Forelimb muscle (tissue), 1 donor: ENCODE measurements around the gene CALCOCO1. TPM values are rescaled to one million over a fixed set of nuclear protein-coding genes. Genes with fewer than 3 reads are reported as not detected.
"Not testable (repeated sequence)": the region's sequence is repeated elsewhere in the genome, so short reads cannot be mapped to it uniquely, and the experiment has no call there.

Source experiments
- DNase-seq: peaks from one replicate; pipeline ENCODE4 v3.0.0-alpha.2; 2013; ENCODE audit warnings: low read depth
- polyA plus RNA-seq: library from polyadenylated mRNA; unstranded; fragments of 120-200 nt; gene quantifications from one replicate; pipeline ENCODE4 v1.2.1, GENCODE V29; 2013; ENCODE audit not compliant: insufficient read length

Gene CALCOCO1
- polyA plus RNA-seq, 1 donor = 80.8 TPM

- no peak for DNase-seq
These were observed 6.0 kb upstream of the CALCOCO1 start for GRCh38 chr12:53733051-53733806.

- no peak for DNase-seq
These were observed 2.4 kb upstream of the CALCOCO1 start for GRCh38 chr12:53729644-53730043.

- DNase-seq = no peak
These were observed 954 bp upstream of the CALCOCO1 start for GRCh38 chr12:53728206-53728605.

- DNase-seq = no peak
These were observed 324 bp downstream of the CALCOCO1 start for GRCh38 chr12:53726946-53727309.

GRCh38 chr12:53726341-53726740 is 911 bp downstream of the CALCOCO1 start:
- DNase-seq = no peak

- no peak for DNase-seq
These were observed 1.4 kb downstream of the CALCOCO1 start for GRCh38 chr12:53725824-53726223.

GRCh38 chr12:53722450-53723041 is 4.7 kb downstream of the CALCOCO1 start:
- DNase-seq = no peak

GRCh38 chr12:53720946-53721345 is 6.3 kb downstream of the CALCOCO1 start:
- DNase-seq = no peak

- DNase-seq = no peak
These were observed 7.6 kb downstream of the CALCOCO1 start for GRCh38 chr12:53719649-53720048.

- DNase-seq = not testable (repeated sequence)
These were observed 8.7 kb downstream of the CALCOCO1 start for GRCh38 chr12:53718567-53718966.

- DNase-seq = no peak
These were observed 9.9 kb downstream of the CALCOCO1 start for GRCh38 chr12:53717319-53717718.

GRCh38 chr12:53714004-53714403 is 13.2 kb downstream of the CALCOCO1 start:
- no peak for DNase-seq

GRCh38 chr12:53713516-53713915 is 13.7 kb downstream of the CALCOCO1 start:
- DNase-seq = no peak

- DNase-seq = no peak
These were observed 15.1 kb downstream of the CALCOCO1 start for GRCh38 chr12:53712059-53712643.

- no peak for DNase-seq
These were observed 17.2 kb downstream of the CALCOCO1 start for GRCh38 chr12:53710091-53710490.

- no peak for DNase-seq
These were observed 17.6 kb downstream of the CALCOCO1 start for GRCh38 chr12:53709671-53710070.

GRCh38 chr12:53706080-53706479 is 21.2 kb downstream of the CALCOCO1 start:
- DNase-seq = no peak

GRCh38 chr12:53703756-53704155 is 23.5 kb downstream of the CALCOCO1 start:
- DNase-seq = no peak

- no peak for DNase-seq
These were observed 25.6 kb downstream of the CALCOCO1 start for GRCh38 chr12:53701518-53702264.

- no peak for DNase-seq
These were observed 26.7 kb downstream of the CALCOCO1 start for GRCh38 chr12:53700567-53700966.

- DNase-seq = no peak
These were observed 27.6 kb downstream of the CALCOCO1 start for GRCh38 chr12:53699678-53700025.

GRCh38 chr12:53698948-53699677 is 28.1 kb downstream of the CALCOCO1 start:
- DNase-seq = no peak
